Peyer's patch (tissue), 4 donors: ENCODE data around the gene DDX21.

Source experiments
- CTCF ChIP-seq, 6 experiments: fragments of 450-650 bp in 4 of 6; fragments of 200-600 bp in 2 of 6; sonication (generic) in 1 of 6; IDR thresholded peaks; one replicate each; pipeline ENCODE4 v1.5.1; 2017 to 2019; ENCODE audit warnings: antibody characterized with exemption in 6 of 6, mild to moderate bottlenecking in 3 of 6, moderate library complexity in 1 of 6
- POLR2A ChIP-seq, 2 donors: fragments of 450-650 bp; IDR thresholded peaks; one replicate each; pipeline ENCODE4 v1.5.1; 2017; ENCODE audit warnings: antibody characterized with exemption in 2 of 2, mild to moderate bottlenecking in 2 of 2, moderate library complexity in 2 of 2

GRCh38 chr10:69004821-69005220, 48.9 kb downstream of the DDX21 start:
- TF ChIP-seq POLR2A (IDR thresholded peaks at IDR 0.05) (no peak), CTCF (IDR thresholded peaks at IDR 0.05) (peak in 5 of 6 experiments; percentile 19 to 57 (median 51))
